ENCODE results near the gene IGSF1.
A peak's percentile ranks its signal among the peaks of the same experiment; 100 is the strongest.
"Not testable (repeated sequence)": the region's sequence is repeated elsewhere in the genome, so short reads cannot be mapped to it uniquely, and the experiment has no call there.

The IGSF1 gene

GRCh38 chrX:131271274-131271673 is 17.8 kb downstream of the IGSF1 start:
- no peak for DNase-seq

- no peak for DNase-seq
Measured at GRCh38 chrX:131270080-131270479, 19.0 kb downstream of the IGSF1 start.

- no peak for DNase-seq
Measured at GRCh38 chrX:131264665-131265064, 24.4 kb downstream of the IGSF1 start.

GRCh38 chrX:131264053-131264452 is 25.1 kb downstream of the IGSF1 start:
- no peak for DNase-seq

- DNase-seq: peak; percentile 2 to 30
Measured at GRCh38 chrX:131262738-131263679, 26.1 kb downstream of the IGSF1 start.

- DNase-seq: no peak
Measured at GRCh38 chrX:131262200-131262599, 26.9 kb downstream of the IGSF1 start.

- no peak for DNase-seq
Measured at GRCh38 chrX:131257367-131257766, 31.7 kb downstream of the IGSF1 start.

GRCh38 chrX:131250984-131251738 is 37.9 kb downstream of the IGSF1 start:
- DNase-seq: not testable (repeated sequence)

GRCh38 chrX:131239057-131239456 is 50.0 kb downstream of the IGSF1 start:
- DNase-seq: no peak

GRCh38 chrX:131237363-131237762 is 51.7 kb downstream of the IGSF1 start:
- no peak for DNase-seq

- no peak for DNase-seq
Measured at GRCh38 chrX:131235768-131236545, 53.1 kb downstream of the IGSF1 start.

- no peak for DNase-seq
Measured at GRCh38 chrX:131227608-131228007, 61.5 kb downstream of the IGSF1 start.

GRCh38 chrX:131226591-131226990 is 62.5 kb downstream of the IGSF1 start:
- no peak for DNase-seq

GRCh38 chrX:131225078-131225477 is 64.0 kb downstream of the IGSF1 start:
- DNase-seq: no peak

Measured in stimulated activated CD4-positive, alpha-beta T cell treated with anti-CD3 and anti-CD28 coated beads, Interleukin-2, amount 100 ng/mL, for 48 hours (primary cell).